SK-N-SH (cell line): ENCODE results near the gene GPLD1. TPM values are rescaled to one million over a fixed set of nuclear protein-coding genes. Genes with fewer than 3 reads are reported as not detected.

Source experiments
- CTCF ChIA-PET: fragments of 300-600, 350-600 bp; formaldehyde crosslinking; extraction: SDS; loops from one replicate; lab custom pipeline; 2021; lab: Yijun Ruan, JAX
- POLR2A ChIA-PET: fragments of 350-600 bp; sonication (Branson Sonifier 250); formaldehyde crosslinking; extraction: SDS; loops from one replicate; lab custom pipeline; 2020; ENCODE audit warnings: antibody characterized with exemption, inconsistent platforms; lab: Yijun Ruan, JAX
- DNase-seq: peaks from one replicate; pipeline ENCODE4 v3.0.0; 2012
- H2AFZ ChIP-seq: fragments of 200-600 bp; sonication (generic); 2 replicates; pipeline ENCODE4 v1.8.1; 2016; ENCODE audit warnings: antibody characterized with exemption, mild to moderate bottlenecking, low read depth
- H3F3A ChIP-seq: fragments of 200-600 bp; sonication (generic); replicated peaks from 2 replicates; pipeline ENCODE3; 2016; ENCODE audit warnings: antibody characterized with exemption, mild to moderate bottlenecking; ENCODE audit not compliant: insufficient read depth
- H3K27ac ChIP-seq, 2 experiments: fragments of 200-500 bp in 1 of 2; fragments of 200-600 bp in 1 of 2; sonication (Bioruptor generic) in 1 of 2; sonication (generic), shearing (Covaris generic) in 1 of 2; 2 replicates each; pipeline versions ENCODE4 v1.5.1 to v1.6.1; 2014 to 2016; ENCODE audit warnings: low read depth in 2 of 2, inconsistent platforms in 1 of 2, low read length in 1 of 2, mild to moderate bottlenecking in 1 of 2, mixed read lengths in 1 of 2
- H3K27me3 ChIP-seq: fragments of 200-600 bp; sonication (generic), shearing (Covaris generic); 2 replicates; pipeline ENCODE4 v1.6.1; 2016; ENCODE audit warnings: mixed run types; ENCODE audit not compliant: insufficient read depth
- H3K36me3 ChIP-seq, 2 experiments: fragments of 200-500 bp in 1 of 2; fragments of 200-600 bp in 1 of 2; sonication (Bioruptor generic) in 1 of 2; sonication (generic) in 1 of 2; replicated peaks in 1 of 2; 2 replicates each; pipeline versions ENCODE3 to v1.5.1; 2014 to 2016; ENCODE audit warnings: low read length in 1 of 2, mild to moderate bottlenecking in 1 of 2; ENCODE audit not compliant: insufficient read depth in 2 of 2, control insufficient read depth in 1 of 2
- H3K4me1 ChIP-seq, 2 experiments: fragments of 200-500 bp in 1 of 2; fragments of 200-600 bp in 1 of 2; sonication (Bioruptor generic) in 1 of 2; sonication (generic), shearing (Covaris generic) in 1 of 2; 2 replicates each; pipeline versions ENCODE4 v1.5.1 to v1.6.1; 2014 to 2016; ENCODE audit warnings: low read depth in 1 of 2, low read length in 1 of 2, mixed run types in 1 of 2; ENCODE audit not compliant: insufficient read depth in 2 of 2, control insufficient read depth in 1 of 2
- H3K4me2 ChIP-seq: fragments of 200-600 bp; sonication (generic), shearing (Covaris generic); 2 replicates; pipeline ENCODE4 v1.6.1; 2017; ENCODE audit warnings: mixed run types
- H3K4me3 ChIP-seq, 2 experiments: fragments of 200-500 bp in 1 of 2; fragments of 200-600 bp in 1 of 2; sonication (Bioruptor generic) in 1 of 2; sonication (generic), shearing (Covaris generic) in 1 of 2; 2 replicates each; pipeline versions ENCODE4 v1.5.1 to v1.8.1; 2014 to 2016; ENCODE audit warnings: low read depth in 2 of 2, inconsistent platforms in 1 of 2, low read length in 1 of 2, mild to moderate bottlenecking in 1 of 2, mixed read lengths in 1 of 2, moderate library complexity in 1 of 2
- H3K79me2 ChIP-seq: fragments of 200-600 bp; sonication (generic); 2 replicates; pipeline ENCODE4 v1.8.1; 2017; ENCODE audit warnings: mild to moderate bottlenecking; ENCODE audit not compliant: insufficient read depth
- H3K9ac ChIP-seq: fragments of 200-600 bp; sonication (generic); 2 replicates; pipeline ENCODE4 v1.6.1; 2017; ENCODE audit warnings: mixed run types
- H3K9me2 ChIP-seq: fragments of 200-600 bp; sonication (generic); 2 replicates; pipeline ENCODE4 v1.6.1; 2017; ENCODE audit warnings: mixed run types
- H3K9me3 ChIP-seq: fragments of 200-600 bp; sonication (generic); 2 replicates; pipeline ENCODE4 v1.6.1; 2017; ENCODE audit warnings: mixed run types, mild to moderate bottlenecking, moderate library complexity
- H4K20me1 ChIP-seq: fragments of 200-600 bp; sonication (generic); 2 replicates; pipeline ENCODE4 v1.6.1; 2017; ENCODE audit warnings: mild to moderate bottlenecking, mixed run types; ENCODE audit not compliant: insufficient read depth
- CTCF ChIP-seq: fragments of 200-600 bp; sonication (generic); IDR thresholded peaks from 2 replicates; pipeline ENCODE4 v1.6.1; 2017; ENCODE audit warnings: antibody characterized with exemption, mild to moderate bottlenecking, moderate library complexity
- EP300 ChIP-seq, 2 experiments: IDR thresholded peaks; 2 replicates each; pipeline versions ENCODE4 v1.4.0 to v1.6.1; 2012; ENCODE audit warnings: borderline replicate concordance in 1 of 2, low read depth in 1 of 2, low read length in 1 of 2
- EZH2phosphoT487 ChIP-seq: fragments of 200-600 bp; sonication (generic); IDR thresholded peaks from 2 replicates; pipeline ENCODE4 v1.6.1; 2017; ENCODE audit warnings: low read depth, mixed run types, mild to moderate bottlenecking, antibody characterized with exemption, moderate library complexity, borderline replicate concordance
- FOSL2 ChIP-seq: IDR thresholded peaks from 2 replicates; pipeline ENCODE4 v1.4.0; 2012; ENCODE audit warnings: low read depth, mild to moderate bottlenecking, moderate library complexity, borderline replicate concordance
- FOXM1 ChIP-seq: IDR thresholded peaks from 2 replicates; pipeline ENCODE4 v1.4.0; 2012; ENCODE audit warnings: low read depth, mild to moderate bottlenecking
- JUND ChIP-seq: IDR thresholded peaks from 2 replicates; pipeline ENCODE4 v1.4.0; 2012
- NFIC ChIP-seq: IDR thresholded peaks from 2 replicates; pipeline ENCODE4 v1.4.0; 2012; ENCODE audit warnings: borderline replicate concordance
- NRF1 ChIP-seq: IDR thresholded peaks from 2 replicates; pipeline ENCODE4 v1.6.1; 2012; ENCODE audit warnings: low read depth, mild to moderate bottlenecking, low read length
- RAD21 ChIP-seq: IDR thresholded peaks from 2 replicates; pipeline ENCODE4 v1.6.1; 2012; ENCODE audit warnings: mild to moderate bottlenecking, low read length
- RCOR1 ChIP-seq: fragments of 150-350 bp; IDR thresholded peaks from 2 replicates; pipeline ENCODE4 v1.6.1; 2017; ENCODE audit warnings: antibody characterized with exemption, low read length
- REST ChIP-seq: IDR thresholded peaks from 2 replicates; pipeline ENCODE4 v1.6.1; 2012; ENCODE audit warnings: mild to moderate bottlenecking, low read depth, low read length, moderate library complexity
- RXRA ChIP-seq: IDR thresholded peaks from 2 replicates; pipeline ENCODE4 v1.4.0; 2012; ENCODE audit warnings: low read depth, mild to moderate bottlenecking, borderline replicate concordance
- SIN3A ChIP-seq: IDR thresholded peaks from 2 replicates; pipeline ENCODE4 v1.6.1; 2012; ENCODE audit warnings: low read depth, mild to moderate bottlenecking, low read length, moderate library complexity, borderline replicate concordance
- SMC3 ChIP-seq: IDR thresholded peaks from 2 replicates; pipeline ENCODE4 v1.6.1; 2012; ENCODE audit warnings: low read depth, low read length, improper control_type of control experiment
- TAF1 ChIP-seq: IDR thresholded peaks from 2 replicates; pipeline ENCODE4 v1.6.1; 2012; ENCODE audit warnings: low read depth, mild to moderate bottlenecking, low read length, moderate library complexity, borderline replicate concordance
- TEAD4 ChIP-seq: IDR thresholded peaks from 2 replicates; pipeline ENCODE4 v1.4.0; 2012; ENCODE audit warnings: mild to moderate bottlenecking, borderline replicate concordance; ENCODE audit not compliant: insufficient read depth
- USF1 ChIP-seq: IDR thresholded peaks from 2 replicates; pipeline ENCODE4 v1.4.0; 2012; ENCODE audit warnings: low read depth, borderline replicate concordance
- ZBTB33 ChIP-seq: IDR thresholded peaks from 2 replicates; pipeline ENCODE4 v1.4.0; 2012; ENCODE audit warnings: low read depth, borderline replicate concordance
- WGBS: methylation state at CpG from one replicate; pipeline ENCODE4 v1.1.6; 2017; ENCODE audit warnings: low lambda C conversion rate; 5-methylcytosine and 5-hydroxymethylcytosine counted together
- polyA plus RNA-seq, 3 experiments: library from polyadenylated mRNA; depleted of rRNA; stranded (reverse); fragments of >200 nt; gene quantifications; 2 replicates each; pipeline ENCODE4 v1.2.3, GENCODE V29; 2012

Gene GPLD1
- polyA plus RNA-seq, 1 of the 3 experiments (the other 2 are of a cell fraction), result 0.94 TPM

- Histone ChIP-seq H2AFZ (no peak overlapping the region), H3K27me3 (no peaks in the 10 kb centered on the region), H3F3A (no peaks in the 10 kb centered on the region), H3K4me2 (no peak overlapping the region), H3K4me3 (no peak overlapping the region), H3K9me3 (no peaks in the 10 kb centered on the region), H3K4me1 (no peaks in the 10 kb centered on the region; a peak in 1 of 4 replicates), H3K9me2 (no peaks in the 10 kb centered on the region), H3K36me3 (no peaks in the 10 kb centered on the region), H4K20me1 (no peaks in the 10 kb centered on the region), H3K9ac (no peak overlapping the region), H3K79me2 (no peaks in the 10 kb centered on the region), H3K27ac (no peak overlapping the region)
- no peak for DNase-seq
- ChIA-PET POLR2A (no interaction called here), CTCF (interaction anchor here (0.7 to 2.1 kb wide), 3 partner anchors 22 to 99 kb away, joined by 3 to 7 read pairs (median 6); no protein-coding TSS in a partner anchor)
- TF ChIP-seq SIN3A, result no peak
- TF ChIP-seq SMC3, result no peak
- no peak for TF ChIP-seq EP300 (IDR thresholded peaks at IDR 0.05; ENCODE audit: borderline replicate concordance in 1 of 2, low read depth in 1 of 2, low read length in 1 of 2)
- TF ChIP-seq RXRA, result no peak
- no peak for TF ChIP-seq RAD21
- no peak for TF ChIP-seq TEAD4
- 78% methylated on average over 4 of the region's 4 CpGs for WGBS
Measured at GRCh38 chr6:24381476-24382219, 107.7 kb downstream of the GPLD1 start.

- Histone ChIP-seq H3K4me3 (no peak overlapping the region), H3K27ac (no peak overlapping the region), H3F3A (no peaks in the 10 kb centered on the region), H3K36me3 (no peaks in the 10 kb centered on the region), H3K4me2 (no peak overlapping the region), H3K4me1 (peaks cover 0 to 2% of the 10 kb centered on the region in 2 experiments; a peak in 2 of 4 replicates), H3K27me3 (no peaks in the 10 kb centered on the region), H3K9me3 (no peaks in the 10 kb centered on the region), H3K79me2 (no peaks in the 10 kb centered on the region), H3K9ac (no peak overlapping the region), H2AFZ (no peak overlapping the region), H4K20me1 (no peaks in the 10 kb centered on the region), H3K9me2 (no peaks in the 10 kb centered on the region)
- ChIA-PET CTCF (no interaction called here), POLR2A (no interaction called here)
- DNase-seq, result no peak
- WGBS, result 19% methylated on average over 1 of the region's 1 CpG
- TF ChIP-seq EZH2phosphoT487 (no peak), CTCF (no peak), USF1 (no peak), FOSL2 (no peak), SMC3 (no peak), REST (no peak), NFIC (no peak), RXRA (no peak), TAF1 (no peak), NRF1 (no peak), JUND (no peak), RCOR1 (no peak), ZBTB33 (no peak), FOXM1 (no peak)
Measured at GRCh38 chr6:24378473-24379097, 110.8 kb downstream of the GPLD1 start.
